K562 treated with DMSO at 1 percent for 24 hours (cell line): Measurements from ENCODE around the gene SPRY1. TPM values are rescaled to one million over a fixed set of nuclear protein-coding genes. Genes with fewer than 3 reads are reported as not detected.

Source experiments
- total RNA-seq: library from RNA; unstranded; fragments of 300-600 nt; gene quantifications from 2 replicates; pipeline ENCODE4 v1.2.3, GENCODE V29; 2022; ENCODE audit warnings: low read depth; ENCODE audit not compliant: insufficient read depth

Gene SPRY1
- total RNA-seq: 0.73 TPM in 1 of 2 replicates, not detected in the other

GRCh38 chr4:123396307-123397143, at the start of gene SPRY1:
TSS of gene SPRY1 (plus strand) at chr4:123396795. CDS start at chr4:123401592, 4,797 bp downstream.

